Vagina (tissue), 2 donors: ENCODE results near the gene ANTXR1. TPM values are rescaled to one million over a fixed set of nuclear protein-coding genes. Genes with fewer than 3 reads are reported as not detected.

Source experiments
- DNase-seq, 2 donors: peaks; one replicate each; pipeline ENCODE4 v3.0.0-alpha.2; 2017; ENCODE audit errors: extremely low spot score in 2 of 2
- H3K27ac ChIP-seq: fragments of 200-600 bp; sonication (generic); one replicate; pipeline ENCODE4 v1.5.1; 2019
- H3K27me3 ChIP-seq: fragments of 200-600 bp; sonication (generic); one replicate; pipeline ENCODE4 v1.5.1; 2019
- H3K36me3 ChIP-seq, 2 donors: fragments of 200-600 bp; sonication (generic); one replicate each; pipeline ENCODE4 v1.5.1; 2017 to 2019
- H3K4me1 ChIP-seq: fragments of 200-600 bp; sonication (generic); one replicate; pipeline ENCODE4 v1.5.1; 2019
- H3K4me3 ChIP-seq, 2 donors: fragments of 200-600 bp; sonication (generic); 1 replicate in 1 of 2; 2 replicates in 1 of 2; pipeline ENCODE4 v1.5.1; 2016 to 2019
- H3K9me3 ChIP-seq: fragments of 200-600 bp; sonication (generic); one replicate; pipeline ENCODE4 v1.5.1; 2019
- POLR2A ChIP-seq, 2 donors: fragments of 450-650 bp; IDR thresholded peaks; one replicate each; pipeline ENCODE4 v1.6.1; 2017; ENCODE audit warnings: antibody characterized with exemption in 2 of 2, mild to moderate bottlenecking in 2 of 2, moderate library complexity in 2 of 2
- POLR2AphosphoS5 ChIP-seq, 2 donors: sonication (generic); formaldehyde crosslinking; IDR thresholded peaks; one replicate each; pipeline ENCODE4 v1.9.0; 2017; ENCODE audit warnings: antibody characterized with exemption in 2 of 2, mild to moderate bottlenecking in 2 of 2, low read depth in 1 of 2; ENCODE audit not compliant: insufficient read depth in 1 of 2
- intact Hi-C: fragments of 100-400 bp; cut with DNase I; formaldehyde crosslinking; loops from one replicate; pipeline ENCODE4 v1.15.1; 2023
- total RNA-seq: library from RNA; depleted of rRNA; stranded (reverse); fragments of >200 nt; gene quantifications from one replicate; pipeline ENCODE4 v1.2.3, GENCODE V29; 2016
- TF ChIP-seq, protein P1 (sequence below), 3 experiments: fragments of 450-650 bp in 2 of 3; fragments of 200-600 bp in 1 of 3; sonication (generic) in 1 of 3; IDR thresholded peaks; one replicate each; pipeline ENCODE4 v1.5.1; 2017 to 2019; ENCODE audit warnings: antibody characterized with exemption in 3 of 3, mild to moderate bottlenecking in 2 of 3, moderate library complexity in 2 of 3

The ANTXR1 gene
- total RNA-seq, 1 donor from 2014 or later = 102 TPM

DNA sequence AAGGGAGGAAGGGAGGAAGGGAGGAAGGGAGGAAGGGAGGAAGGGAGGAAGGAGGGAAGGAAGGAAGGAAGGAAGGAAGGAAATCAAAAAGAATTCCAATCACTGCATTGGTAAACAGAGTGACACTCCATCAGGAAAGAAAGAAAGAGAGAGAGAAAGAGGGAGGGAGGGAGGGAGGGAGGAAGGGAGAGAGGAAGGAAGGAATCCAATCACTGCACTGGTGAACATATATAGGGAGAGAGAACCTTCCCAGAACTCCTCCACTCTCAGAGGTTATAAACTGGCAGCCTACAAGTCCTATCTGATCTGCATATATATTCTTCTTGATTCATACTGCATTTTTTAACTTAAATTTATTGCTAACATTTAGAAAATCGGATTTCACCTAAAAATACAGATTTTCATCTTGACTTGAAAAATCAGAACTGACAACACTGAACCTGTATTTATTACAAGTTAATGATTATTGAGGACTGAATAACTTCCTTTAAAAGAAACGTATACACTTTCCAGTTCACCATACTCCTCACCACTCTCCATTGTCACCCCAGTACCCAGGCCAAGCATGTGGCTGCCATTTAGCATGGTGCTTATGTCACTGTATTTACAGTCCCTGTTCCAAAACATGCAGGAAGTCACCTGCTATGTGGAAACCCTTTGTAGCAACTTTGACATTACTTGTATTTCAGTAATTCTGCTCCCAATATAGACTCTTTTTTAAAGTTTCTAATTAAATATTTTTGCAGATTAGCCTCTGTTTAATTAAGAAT lies 83.5 kb downstream of the ANTXR1 start:
- H3K4me1 ChIP-seq = peaks cover 20% of the 10 kb centered on the region

DNA sequence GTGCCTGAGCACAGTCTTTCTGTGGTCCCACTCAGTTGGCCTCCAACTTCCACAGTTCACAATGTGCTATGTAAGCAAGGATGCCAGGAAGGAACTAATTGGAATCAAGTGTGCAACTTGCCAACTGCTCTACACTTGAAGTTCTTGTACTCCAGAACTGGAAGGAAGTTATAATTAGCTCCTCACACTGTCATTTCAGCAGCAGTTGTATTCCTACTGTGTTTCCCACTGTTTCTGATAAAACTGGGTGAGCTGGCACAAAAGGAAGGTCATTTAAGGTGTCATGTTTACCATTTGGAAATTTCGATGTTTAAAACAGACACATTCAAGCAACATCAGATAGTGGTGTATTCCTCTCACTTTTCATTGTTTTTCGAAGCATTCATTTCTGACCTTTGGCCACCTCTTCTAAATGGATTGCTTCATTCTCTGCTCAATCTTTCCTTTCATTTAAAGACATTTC lies 84.2 kb downstream of the ANTXR1 start:
- Histone ChIP-seq H3K36me3 (no peaks in the 10 kb centered on the region), H3K27ac (no peak overlapping the region), H3K4me1 (peaks cover 20% of the 10 kb centered on the region), H3K4me3 (no peak overlapping the region), H3K9me3 (no peaks in the 10 kb centered on the region), H3K27me3 (no peaks in the 10 kb centered on the region)
- intact Hi-C loops = no loop called here
- TF ChIP-seq POLR2AphosphoS5 (IDR thresholded peaks at IDR 0.05; ENCODE audit: insufficient read depth in 1 of 2, low read depth in 1 of 2) (no peak), POLR2A (IDR thresholded peaks at IDR 0.05) (no peak)
- TF ChIP-seq, protein P1, sequence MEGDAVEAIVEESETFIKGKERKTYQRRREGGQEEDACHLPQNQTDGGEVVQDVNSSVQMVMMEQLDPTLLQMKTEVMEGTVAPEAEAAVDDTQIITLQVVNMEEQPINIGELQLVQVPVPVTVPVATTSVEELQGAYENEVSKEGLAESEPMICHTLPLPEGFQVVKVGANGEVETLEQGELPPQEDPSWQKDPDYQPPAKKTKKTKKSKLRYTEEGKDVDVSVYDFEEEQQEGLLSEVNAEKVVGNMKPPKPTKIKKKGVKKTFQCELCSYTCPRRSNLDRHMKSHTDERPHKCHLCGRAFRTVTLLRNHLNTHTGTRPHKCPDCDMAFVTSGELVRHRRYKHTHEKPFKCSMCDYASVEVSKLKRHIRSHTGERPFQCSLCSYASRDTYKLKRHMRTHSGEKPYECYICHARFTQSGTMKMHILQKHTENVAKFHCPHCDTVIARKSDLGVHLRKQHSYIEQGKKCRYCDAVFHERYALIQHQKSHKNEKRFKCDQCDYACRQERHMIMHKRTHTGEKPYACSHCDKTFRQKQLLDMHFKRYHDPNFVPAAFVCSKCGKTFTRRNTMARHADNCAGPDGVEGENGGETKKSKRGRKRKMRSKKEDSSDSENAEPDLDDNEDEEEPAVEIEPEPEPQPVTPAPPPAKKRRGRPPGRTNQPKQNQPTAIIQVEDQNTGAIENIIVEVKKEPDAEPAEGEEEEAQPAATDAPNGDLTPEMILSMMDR (IDR thresholded peaks at IDR 0.05) = no peak
- no peak for DNase-seq

More for the DNA sequence above, 83.5 kb downstream of the ANTXR1 start:
- Histone ChIP-seq H3K4me3 (no peak overlapping the region), H3K36me3 (no peaks in the 10 kb centered on the region), H3K9me3 (no peaks in the 10 kb centered on the region), H3K27me3 (no peaks in the 10 kb centered on the region), H3K27ac (peak overlapping the region; percentile 61)
- intact Hi-C loops = no loop called here
- no peak for DNase-seq
- no peak for TF ChIP-seq POLR2AphosphoS5 (IDR thresholded peaks at IDR 0.05; ENCODE audit: insufficient read depth in 1 of 2, low read depth in 1 of 2)
- TF ChIP-seq, protein P1 (IDR thresholded peaks at IDR 0.05) = no peak
- no peak for TF ChIP-seq POLR2A (IDR thresholded peaks at IDR 0.05)

DNA sequence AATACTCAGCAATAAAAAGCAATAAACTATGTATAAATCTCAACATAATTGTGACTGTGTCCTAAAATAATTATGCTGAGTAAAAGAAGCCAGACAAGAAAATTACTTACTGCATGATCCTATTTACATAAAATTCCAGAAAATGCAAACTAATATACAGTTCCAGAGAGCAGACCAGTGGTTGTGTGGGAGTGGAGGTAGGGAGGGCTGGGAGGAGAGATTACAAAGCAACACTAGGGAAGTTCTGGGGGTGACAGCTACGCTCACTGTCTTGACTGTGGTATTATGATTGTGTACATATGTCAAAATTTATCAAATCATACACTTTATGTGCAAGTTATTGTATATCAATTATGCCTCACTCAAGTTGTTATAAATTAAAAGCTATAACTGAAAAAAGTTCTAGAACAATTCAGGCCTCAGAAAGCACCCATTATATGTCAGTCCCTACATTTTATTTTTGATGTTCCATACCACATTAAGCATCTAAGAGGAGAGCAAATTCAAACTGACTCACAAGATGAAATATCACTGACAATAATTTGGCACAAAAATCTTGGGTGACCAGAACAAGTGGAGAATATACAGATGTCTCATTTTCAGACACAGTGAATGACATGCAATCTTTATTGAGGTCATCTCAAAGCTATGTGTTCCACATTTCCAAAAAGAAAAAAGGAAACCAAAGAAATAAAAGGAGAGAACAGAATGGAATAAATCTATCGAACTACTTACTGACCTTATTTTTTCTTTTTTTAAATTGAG lies 85.1 kb downstream of the ANTXR1 start:
- intact Hi-C loops = no loop called here
- no peak overlapping the region for H3K4me3 ChIP-seq
- peaks cover 0 to 6% of the 10 kb centered on the region in 2 donors for H3K36me3 ChIP-seq
- H3K27me3 ChIP-seq = no peaks in the 10 kb centered on the region
- no peaks in the 10 kb centered on the region for H3K9me3 ChIP-seq
- TF ChIP-seq POLR2A (IDR thresholded peaks at IDR 0.05) (no peak), POLR2AphosphoS5 (IDR thresholded peaks at IDR 0.05; ENCODE audit: insufficient read depth in 1 of 2, low read depth in 1 of 2) (no peak)
- TF ChIP-seq, protein P1 (IDR thresholded peaks at IDR 0.05) = no peak
- peak overlapping the region; percentile 49 for H3K27ac ChIP-seq
- H3K4me1 ChIP-seq = peaks cover 20% of the 10 kb centered on the region
- no peak for DNase-seq

DNA sequence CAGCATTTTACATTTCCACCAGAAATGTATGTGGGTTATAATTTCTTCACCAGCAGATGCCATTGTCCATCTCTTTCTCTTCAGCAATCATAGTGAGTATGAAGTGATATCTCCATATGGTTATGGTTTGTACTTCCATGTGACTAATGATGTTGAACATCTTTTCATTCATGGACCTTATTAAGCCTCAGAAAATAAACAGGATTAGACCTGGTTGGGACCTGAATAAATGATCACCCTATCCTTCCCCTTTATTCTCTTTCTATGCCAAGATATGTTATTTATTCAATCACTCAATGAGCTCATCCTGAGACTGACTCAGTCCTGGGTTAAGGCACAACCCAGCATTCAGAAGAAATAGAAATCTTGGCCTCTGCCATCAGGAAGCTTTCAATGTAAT lies 86.6 kb downstream of the ANTXR1 start:
- intact Hi-C loops = no loop called here
- peaks cover 0 to 14% of the 10 kb centered on the region in 2 donors for H3K36me3 ChIP-seq
- TF ChIP-seq, protein P1 (IDR thresholded peaks at IDR 0.05) = no peak
- TF ChIP-seq POLR2AphosphoS5 (IDR thresholded peaks at IDR 0.05; ENCODE audit: insufficient read depth in 1 of 2, low read depth in 1 of 2) = no peak
- TF ChIP-seq POLR2A (IDR thresholded peaks at IDR 0.05) = no peak
- H3K4me3 ChIP-seq = no peak overlapping the region
- DNase-seq = no peak
- H3K9me3 ChIP-seq = no peaks in the 10 kb centered on the region
- H3K27ac ChIP-seq = peak overlapping the region; percentile 66
- no peaks in the 10 kb centered on the region for H3K27me3 ChIP-seq
- peaks cover 20% of the 10 kb centered on the region for H3K4me1 ChIP-seq
